GM18858 (cell line): ENCODE data around the gene SLC15A4.
A peak's percentile ranks its signal among the peaks of the same experiment; 100 is the strongest.
"Not testable (repeated sequence)": the region's sequence is repeated elsewhere in the genome, so short reads cannot be mapped to it uniquely, and the experiment has no call there.

Source experiments
- ATAC-seq: cut with Tn5 transposase; IDR thresholded peaks from one replicate; pipeline ENCODE4 v1.9.1; 2021; ENCODE audit not compliant: unreplicated experiment

SLC15A4 gene

GRCh38 chr12:128823916-128824839 lies at the start of gene SLC15A4:
Gene SLC15A4 (minus strand): TSS chr12:128823958. CDS start chr12:128823943, 15 bp downstream.
- ATAC-seq, result peak; percentile 65

GRCh38 chr12:128872303-128872702 lies 48.5 kb upstream of the SLC15A4 start:
- ATAC-seq, result no peak

GRCh38 chr12:128871516-128871892 lies 47.7 kb upstream of the SLC15A4 start:
- ATAC-seq, result no peak

GRCh38 chr12:128867466-128867865 lies 43.7 kb upstream of the SLC15A4 start:
- no peak for ATAC-seq

- no peak for ATAC-seq
Observed at GRCh38 chr12:128864516-128865186, 40.9 kb upstream of the SLC15A4 start.

GRCh38 chr12:128863957-128864356 lies 40.2 kb upstream of the SLC15A4 start:
- ATAC-seq, result no peak

GRCh38 chr12:128861226-128862016 lies 37.7 kb upstream of the SLC15A4 start:
- ATAC-seq, result no peak

GRCh38 chr12:128859311-128859710 lies 35.6 kb upstream of the SLC15A4 start:
- ATAC-seq, result no peak

- no peak for ATAC-seq
Observed at GRCh38 chr12:128857133-128857763, 33.5 kb upstream of the SLC15A4 start.

- ATAC-seq, result no peak
Observed at GRCh38 chr12:128856791-128857078, 33.0 kb upstream of the SLC15A4 start.

GRCh38 chr12:128856035-128856790 lies 32.5 kb upstream of the SLC15A4 start:
- no peak for ATAC-seq

GRCh38 chr12:128853600-128854197 lies 29.9 kb upstream of the SLC15A4 start:
- ATAC-seq, result no peak

- no peak for ATAC-seq
Observed at GRCh38 chr12:128852885-128853599, 29.3 kb upstream of the SLC15A4 start, which contains the start of gene GLT1D1. Gene GLT1D1 (plus strand): TSS chr12:128853478. CDS start chr12:128853582, 104 bp downstream.

GRCh38 chr12:128852026-128852698 lies 28.4 kb upstream of the SLC15A4 start:
- ATAC-seq, result no peak

GRCh38 chr12:128851429-128851828 lies 27.7 kb upstream of the SLC15A4 start:
- not testable (repeated sequence) for ATAC-seq

- ATAC-seq, result no peak
Observed at GRCh38 chr12:128850400-128850799, 26.6 kb upstream of the SLC15A4 start.

- ATAC-seq, result not testable (repeated sequence)
Observed at GRCh38 chr12:128849806-128850205, 26.0 kb upstream of the SLC15A4 start.

- ATAC-seq, result no peak
Observed at GRCh38 chr12:128848371-128848770, 24.6 kb upstream of the SLC15A4 start.

GRCh38 chr12:128846671-128847070 lies 22.9 kb upstream of the SLC15A4 start:
- ATAC-seq, result not testable (repeated sequence)
